ENCODE data around the gene ADGRG3. TPM values are rescaled to one million over a fixed set of nuclear protein-coding genes. Genes with fewer than 3 reads are reported as not detected.

The ADGRG3 gene
- total RNA-seq, 1 experiment from 2014 or later = not detected

- TF ChIP-seq, protein P1, sequence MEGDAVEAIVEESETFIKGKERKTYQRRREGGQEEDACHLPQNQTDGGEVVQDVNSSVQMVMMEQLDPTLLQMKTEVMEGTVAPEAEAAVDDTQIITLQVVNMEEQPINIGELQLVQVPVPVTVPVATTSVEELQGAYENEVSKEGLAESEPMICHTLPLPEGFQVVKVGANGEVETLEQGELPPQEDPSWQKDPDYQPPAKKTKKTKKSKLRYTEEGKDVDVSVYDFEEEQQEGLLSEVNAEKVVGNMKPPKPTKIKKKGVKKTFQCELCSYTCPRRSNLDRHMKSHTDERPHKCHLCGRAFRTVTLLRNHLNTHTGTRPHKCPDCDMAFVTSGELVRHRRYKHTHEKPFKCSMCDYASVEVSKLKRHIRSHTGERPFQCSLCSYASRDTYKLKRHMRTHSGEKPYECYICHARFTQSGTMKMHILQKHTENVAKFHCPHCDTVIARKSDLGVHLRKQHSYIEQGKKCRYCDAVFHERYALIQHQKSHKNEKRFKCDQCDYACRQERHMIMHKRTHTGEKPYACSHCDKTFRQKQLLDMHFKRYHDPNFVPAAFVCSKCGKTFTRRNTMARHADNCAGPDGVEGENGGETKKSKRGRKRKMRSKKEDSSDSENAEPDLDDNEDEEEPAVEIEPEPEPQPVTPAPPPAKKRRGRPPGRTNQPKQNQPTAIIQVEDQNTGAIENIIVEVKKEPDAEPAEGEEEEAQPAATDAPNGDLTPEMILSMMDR (conservative IDR thresholded peaks at IDR 0.05) = no peak
- no peak for TF ChIP-seq EZH2 (IDR thresholded peaks at IDR 0.05; ENCODE audit: low read depth)
- Histone ChIP-seq H3K36me3 (ENCODE audit: low read depth) (no peaks in the 10 kb centered on the region), H3K9me3 (ENCODE audit: insufficient read depth, low read depth) (no peaks in the 10 kb centered on the region), H3K27ac (no peak overlapping the region), H3K4me2 (no peak overlapping the region), H3F3A (ENCODE audit: insufficient read depth, low read depth) (no peaks in the 10 kb centered on the region), H3K79me2 (ENCODE audit: low read depth) (no peaks in the 10 kb centered on the region), H3K9me2 (ENCODE audit: insufficient read depth) (no peaks in the 10 kb centered on the region), H3K4me3 (no peak overlapping the region), H4K20me1 (ENCODE audit: insufficient read depth) (no peaks in the 10 kb centered on the region), H2AFZ (no peak overlapping the region), H3K4me1 (replicated peaks; ENCODE audit: insufficient read depth) (no peaks in the 10 kb centered on the region), H3K27me3 (ENCODE audit: insufficient read depth, low read depth) (no peaks in the 10 kb centered on the region)
- intact Hi-C loops (cut with micrococcal nuclease; ENCODE audit: unreplicated experiment) = loop anchor here (2.0 kb wide), 1 partner anchor 63 kb away; no protein-coding TSS in a partner anchor
- no peak for DNase-seq
- ChIA-PET POLR2A (ENCODE audit: unreplicated experiment) (interaction anchor here (0.6 kb wide), 1 partner anchor 73 kb away, joined by 4 read pairs; the partner anchor contains the start of gene ADGRG1), CTCF (no interaction called here)
- no TSS peak for BruUV-seq (replicated peaks)
Measured at GRCh38 chr16:57701759-57702371, 33.8 kb downstream of the ADGRG3 start.

- Histone ChIP-seq H3K27ac (no peak overlapping the region), H3K9me3 (ENCODE audit: insufficient read depth, low read depth) (no peaks in the 10 kb centered on the region), H3K4me1 (replicated peaks; ENCODE audit: insufficient read depth) (no peaks in the 10 kb centered on the region), H3K79me2 (ENCODE audit: low read depth) (no peaks in the 10 kb centered on the region), H3F3A (ENCODE audit: insufficient read depth, low read depth) (no peaks in the 10 kb centered on the region), H3K36me3 (ENCODE audit: low read depth) (no peaks in the 10 kb centered on the region), H3K4me2 (no peak overlapping the region), H3K9me2 (ENCODE audit: insufficient read depth) (no peaks in the 10 kb centered on the region), H4K20me1 (ENCODE audit: insufficient read depth) (no peaks in the 10 kb centered on the region), H2AFZ (no peak overlapping the region), H3K4me3 (no peak overlapping the region), H3K27me3 (ENCODE audit: insufficient read depth, low read depth) (no peaks in the 10 kb centered on the region)
- intact Hi-C loops (cut with micrococcal nuclease; ENCODE audit: unreplicated experiment) = no loop called here
- DNase-seq = no peak
- ChIA-PET POLR2A (ENCODE audit: unreplicated experiment) (no interaction called here), CTCF (no interaction called here)
- no TSS peak for BruUV-seq (replicated peaks)
- no peak for TF ChIP-seq EZH2 (IDR thresholded peaks at IDR 0.05; ENCODE audit: low read depth)
- TF ChIP-seq, protein P1 (conservative IDR thresholded peaks at IDR 0.05) = no peak
Measured at GRCh38 chr16:57703416-57704010, 35.4 kb downstream of the ADGRG3 start.

GRCh38 chr16:57704011-57704904 is 36.2 kb downstream of the ADGRG3 start:
- no peaks in the 10 kb centered on the region for H3K4me1 ChIP-seq (replicated peaks; ENCODE audit: insufficient read depth)
- BruUV-seq (replicated peaks) = no TSS peak
- intact Hi-C loops (cut with micrococcal nuclease; ENCODE audit: unreplicated experiment) = no loop called here
- no peak for DNase-seq
- no peak overlapping the region for H3K27ac ChIP-seq
- TF ChIP-seq, protein P1 (conservative IDR thresholded peaks at IDR 0.05) = no peak
- no peak for TF ChIP-seq EZH2 (IDR thresholded peaks at IDR 0.05; ENCODE audit: low read depth)
- no peaks in the 10 kb centered on the region for H3K79me2 ChIP-seq (ENCODE audit: low read depth)
- H3K9me3 ChIP-seq (ENCODE audit: insufficient read depth, low read depth) = no peaks in the 10 kb centered on the region
- ChIA-PET POLR2A (ENCODE audit: unreplicated experiment) (no interaction called here), CTCF (interaction anchor here (0.7 kb wide), 1 partner anchor 20 kb away, joined by 4 read pairs; no protein-coding TSS in a partner anchor)
- no peaks in the 10 kb centered on the region for H3K36me3 ChIP-seq (ENCODE audit: low read depth)
- H3F3A ChIP-seq (ENCODE audit: insufficient read depth, low read depth) = no peaks in the 10 kb centered on the region
- H3K27me3 ChIP-seq (ENCODE audit: insufficient read depth, low read depth) = no peaks in the 10 kb centered on the region
- H3K4me2 ChIP-seq = no peak overlapping the region
- H3K9me2 ChIP-seq (ENCODE audit: insufficient read depth) = no peaks in the 10 kb centered on the region
- no peak overlapping the region for H2AFZ ChIP-seq
- H3K4me3 ChIP-seq = no peak overlapping the region
- H4K20me1 ChIP-seq (ENCODE audit: insufficient read depth) = no peaks in the 10 kb centered on the region

All from PC-9 (cell line).